Tibial nerve (tissue), 4 donors: ENCODE data around the gene FAM78B. TPM values are rescaled to one million over a fixed set of nuclear protein-coding genes. Genes with fewer than 3 reads are reported as not detected.

Source experiments
- DNase-seq, 2 donors: peaks; one replicate each; pipeline ENCODE4 v3.0.0-alpha.2; 2019; ENCODE audit warnings: low spot score in 2 of 2
- H3K27ac ChIP-seq, 4 donors: fragments of 200-600 bp; sonication (generic) in 3 of 4; one replicate each; pipeline ENCODE4 v1.5.1; 2017 to 2019; ENCODE audit warnings: mild to moderate bottlenecking in 1 of 4
- H3K27me3 ChIP-seq, 2 donors: fragments of 200-600 bp; sonication (generic) in 1 of 2; one replicate each; pipeline versions ENCODE4 v1.5.1 to v1.6.0; 2017 to 2019
- H3K36me3 ChIP-seq, 3 donors: fragments of 200-600 bp; sonication (generic); one replicate each; pipeline ENCODE4 v1.5.1; 2018 to 2019
- H3K4me1 ChIP-seq, 4 donors: fragments of 200-600 bp; sonication (generic) in 3 of 4; one replicate each; pipeline ENCODE4 v1.5.1; 2017 to 2019
- H3K4me3 ChIP-seq, 4 donors: fragments of 200-600 bp; sonication (generic) in 3 of 4; one replicate each; pipeline ENCODE4 v1.5.1; 2017 to 2019; ENCODE audit warnings: mild to moderate bottlenecking in 1 of 4, moderate library complexity in 1 of 4
- H3K9me3 ChIP-seq, 4 donors: fragments of 200-600 bp; sonication (generic) in 3 of 4; one replicate each; pipeline ENCODE4 v1.5.1; 2017 to 2019
- EP300 ChIP-seq, 2 donors: sonication (generic); formaldehyde crosslinking; IDR thresholded peaks; one replicate each; pipeline ENCODE4 v1.6.1; 2017; ENCODE audit warnings: antibody characterized with exemption in 2 of 2, mild to moderate bottlenecking in 1 of 2
- POLR2A ChIP-seq, 2 donors: fragments of 450-650 bp; IDR thresholded peaks; one replicate each; pipeline ENCODE4 v1.6.1; 2017; ENCODE audit warnings: antibody characterized with exemption in 2 of 2, mild to moderate bottlenecking in 2 of 2, moderate library complexity in 2 of 2
- WGBS, 2 donors: methylation state at CpG; one replicate each; pipeline ENCODE4 v1.1.5; 2018; 5-methylcytosine and 5-hydroxymethylcytosine counted together
- total RNA-seq, 4 donors: library from RNA; depleted of rRNA; stranded (reverse); fragments of >200 nt; gene quantifications; one replicate each; pipeline ENCODE4 v1.1.0, GENCODE V29; 2016
- TF ChIP-seq, protein P1 (sequence below), 5 experiments: fragments of 200-600 bp in 3 of 5; fragments of 450-650 bp in 2 of 5; sonication (generic) in 3 of 5; IDR thresholded peaks; one replicate each; pipeline ENCODE4 v1.5.1; 2016 to 2019; ENCODE audit warnings: antibody characterized with exemption in 5 of 5, mild to moderate bottlenecking in 3 of 5, moderate library complexity in 2 of 5

Gene FAM78B
- 1 to 10 TPM; 2.0 to 6.3 (median 3.5) TPM for total RNA-seq

DNA sequence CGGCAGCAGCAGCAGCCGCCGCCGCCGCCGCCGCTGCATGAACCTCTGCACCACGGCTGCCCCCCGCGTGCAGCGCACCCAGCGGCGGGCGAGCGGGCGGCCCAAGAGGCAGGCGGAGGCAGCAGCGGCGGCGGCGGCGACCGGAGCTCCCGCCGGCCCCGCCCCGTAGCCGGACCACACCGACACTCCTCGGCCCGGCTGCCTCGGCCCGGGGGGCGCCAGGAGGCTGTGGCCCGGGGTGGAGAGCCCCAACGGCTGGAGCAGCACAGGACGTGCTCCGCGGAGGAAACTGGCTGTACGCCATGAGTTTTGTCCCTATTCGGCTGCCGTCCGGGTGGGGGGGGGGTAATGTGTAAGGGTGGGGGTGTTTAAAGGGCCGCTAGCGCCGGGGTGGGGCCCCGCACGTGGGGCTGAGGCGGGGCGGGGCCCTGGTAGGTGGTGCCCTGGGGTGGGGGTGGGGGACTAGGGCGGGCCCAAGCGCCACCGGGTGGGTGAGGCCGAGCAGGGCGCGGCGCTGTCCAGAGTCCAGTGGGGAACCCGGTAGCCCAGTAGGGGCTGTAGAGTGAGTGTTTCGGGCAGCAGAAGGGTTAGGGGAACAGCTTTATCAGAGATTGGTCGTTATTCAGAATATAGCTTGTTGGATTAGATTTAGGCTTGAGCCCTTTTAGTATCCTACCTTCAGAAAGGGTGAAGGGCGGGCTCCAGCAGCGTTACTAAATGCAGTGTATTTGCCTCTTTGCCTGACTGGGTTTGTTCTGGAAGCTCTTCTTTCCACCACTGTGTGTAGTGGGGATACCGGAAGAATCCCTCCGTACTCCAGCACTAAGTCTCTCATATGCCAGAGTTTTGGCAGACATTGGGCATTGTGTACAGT lies at the start of gene FAM78B:
TSS of gene FAM78B (minus strand) at position 304 of the 874 bp plus-strand sequence. CDS start 753 bp downstream, outside the sequence.
- peak; percentile 54 to 81 for DNase-seq
- H3K9me3 ChIP-seq: no peaks in the 10 kb centered on the region
- peak within 1 kb of the TSS in 3 of 4 donors; percentile 58 to 79 (median 72) for H3K27ac ChIP-seq
- H3K4me3 ChIP-seq: peak within 1 kb of the TSS; percentile 49 to 79 (median 60)
- WGBS, 2 donors: 2 to 3% methylated on average over 14 to 21 of the region's 64 CpGs
- H3K36me3 ChIP-seq: no peaks in the 10 kb centered on the region
- TF ChIP-seq, protein P1, sequence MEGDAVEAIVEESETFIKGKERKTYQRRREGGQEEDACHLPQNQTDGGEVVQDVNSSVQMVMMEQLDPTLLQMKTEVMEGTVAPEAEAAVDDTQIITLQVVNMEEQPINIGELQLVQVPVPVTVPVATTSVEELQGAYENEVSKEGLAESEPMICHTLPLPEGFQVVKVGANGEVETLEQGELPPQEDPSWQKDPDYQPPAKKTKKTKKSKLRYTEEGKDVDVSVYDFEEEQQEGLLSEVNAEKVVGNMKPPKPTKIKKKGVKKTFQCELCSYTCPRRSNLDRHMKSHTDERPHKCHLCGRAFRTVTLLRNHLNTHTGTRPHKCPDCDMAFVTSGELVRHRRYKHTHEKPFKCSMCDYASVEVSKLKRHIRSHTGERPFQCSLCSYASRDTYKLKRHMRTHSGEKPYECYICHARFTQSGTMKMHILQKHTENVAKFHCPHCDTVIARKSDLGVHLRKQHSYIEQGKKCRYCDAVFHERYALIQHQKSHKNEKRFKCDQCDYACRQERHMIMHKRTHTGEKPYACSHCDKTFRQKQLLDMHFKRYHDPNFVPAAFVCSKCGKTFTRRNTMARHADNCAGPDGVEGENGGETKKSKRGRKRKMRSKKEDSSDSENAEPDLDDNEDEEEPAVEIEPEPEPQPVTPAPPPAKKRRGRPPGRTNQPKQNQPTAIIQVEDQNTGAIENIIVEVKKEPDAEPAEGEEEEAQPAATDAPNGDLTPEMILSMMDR (IDR thresholded peaks at IDR 0.05): peak in 2 of 5 experiments; percentile 22 to 23
- TF ChIP-seq POLR2A (IDR thresholded peaks at IDR 0.05): no peak
- TF ChIP-seq EP300 (IDR thresholded peaks at IDR 0.05): no peak
- peaks cover 0 to 40% (median 6%) of the 10 kb centered on the region in 4 donors for H3K4me1 ChIP-seq
- no peaks in the 10 kb centered on the region for H3K27me3 ChIP-seq

- WGBS, 2 donors: 78 to 92% methylated on average over 2 of the region's 2 CpGs
- no peak for DNase-seq
- Histone ChIP-seq H3K36me3 (no peaks in the 10 kb centered on the region), H3K27me3 (no peaks in the 10 kb centered on the region), H3K27ac (no peak overlapping the region), H3K4me1 (no peaks in the 10 kb centered on the region), H3K9me3 (no peaks in the 10 kb centered on the region), H3K4me3 (no peak overlapping the region)
- TF ChIP-seq POLR2A (IDR thresholded peaks at IDR 0.05) (no peak), EP300 (IDR thresholded peaks at IDR 0.05) (no peak)
- TF ChIP-seq, protein P1 (IDR thresholded peaks at IDR 0.05): no peak
These were observed 35.7 kb upstream of the FAM78B start for GRCh38 chr1:166202546-166202945.

GRCh38 chr1:166200743-166201142 lies 33.9 kb upstream of the FAM78B start:
- Histone ChIP-seq H3K4me1 (no peaks in the 10 kb centered on the region), H3K36me3 (no peaks in the 10 kb centered on the region), H3K4me3 (no peak overlapping the region), H3K27me3 (no peaks in the 10 kb centered on the region), H3K9me3 (no peaks in the 10 kb centered on the region), H3K27ac (no peak overlapping the region)
- WGBS, 2 donors: 77 to 78% methylated on average over 2 of the region's 2 CpGs
- DNase-seq: no peak
- TF ChIP-seq, protein P1 (IDR thresholded peaks at IDR 0.05): no peak
- TF ChIP-seq EP300 (IDR thresholded peaks at IDR 0.05): no peak
- no peak for TF ChIP-seq POLR2A (IDR thresholded peaks at IDR 0.05)

GRCh38 chr1:166197597-166197996 lies 30.8 kb upstream of the FAM78B start:
- H3K9me3 ChIP-seq: no peaks in the 10 kb centered on the region
- no peaks in the 10 kb centered on the region for H3K27me3 ChIP-seq
- no peaks in the 10 kb centered on the region for H3K4me1 ChIP-seq
- H3K27ac ChIP-seq: no peak overlapping the region
- H3K4me3 ChIP-seq: no peak overlapping the region
- TF ChIP-seq EP300 (IDR thresholded peaks at IDR 0.05): no peak
- WGBS, 2 donors: 33 to 36% methylated on average over 1 of the region's 1 CpG
- H3K36me3 ChIP-seq: no peaks in the 10 kb centered on the region
- DNase-seq: no peak

GRCh38 chr1:166197141-166197540 lies 30.3 kb upstream of the FAM78B start:
- Histone ChIP-seq H3K27ac (no peak overlapping the region), H3K36me3 (no peaks in the 10 kb centered on the region), H3K4me1 (peaks cover 0 to under 1% (median 0%) of the 10 kb centered on the region in 4 donors), H3K4me3 (no peak overlapping the region), H3K27me3 (no peaks in the 10 kb centered on the region), H3K9me3 (no peaks in the 10 kb centered on the region)
- no peak for DNase-seq
- 93 to 97% methylated on average over 1 of the region's 1 CpG for WGBS, 2 donors
- TF ChIP-seq EP300 (IDR thresholded peaks at IDR 0.05) (no peak), POLR2A (IDR thresholded peaks at IDR 0.05) (no peak)
- TF ChIP-seq, protein P1 (IDR thresholded peaks at IDR 0.05): no peak
